KBM-7 (cell line): Measurements from ENCODE around the gene NCAM2.

Source experiments
- DNase-seq: peaks from one replicate; pipeline ENCODE4 v3.0.0-alpha.2; 2015
- in situ Hi-C: fragments of 300-500 bp; cut with MboI; formaldehyde crosslinking; loops from 2 replicates; pipeline ENCODE4 v1.14.3; 2020; ENCODE audit warnings: low sequenced_read_pairs, low pct_unique_long_range_greater_than_20kb, mixed read lengths

NCAM2 gene

DNA sequence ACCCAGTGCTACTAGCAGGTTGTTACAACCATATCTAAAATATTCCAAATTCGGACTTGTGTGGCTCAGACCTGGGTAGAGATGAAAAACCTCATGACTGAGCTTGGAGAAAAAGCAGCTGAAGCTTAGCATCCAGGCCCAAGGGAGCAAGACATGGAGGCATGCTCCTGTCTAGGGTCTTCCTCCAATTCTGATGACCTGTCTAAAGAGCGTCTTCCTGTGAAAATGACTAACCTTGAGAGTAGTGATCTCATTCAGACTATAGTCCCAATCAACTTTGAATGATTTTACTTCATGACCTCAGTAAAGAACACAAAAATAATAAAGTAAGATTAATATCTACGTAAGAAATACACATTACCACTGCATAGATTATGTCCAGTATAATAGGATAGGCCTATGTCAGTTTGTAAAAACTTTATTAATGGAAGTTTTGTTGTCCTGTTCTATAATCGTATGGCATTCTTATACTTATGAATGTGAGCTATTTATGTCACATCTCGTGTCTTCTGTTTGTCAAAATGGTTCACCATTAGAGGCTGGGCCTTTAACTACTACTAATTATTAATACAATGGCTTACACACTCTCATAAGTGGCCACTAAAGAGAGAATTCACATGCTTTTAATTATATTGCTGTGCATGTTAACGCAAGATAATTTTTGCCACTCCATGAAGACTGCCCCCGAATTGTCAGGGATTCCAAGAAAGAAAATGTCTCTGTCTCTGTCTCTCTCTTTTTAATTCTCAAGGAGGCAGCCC, 201.3 kb downstream of the NCAM2 start:
- in situ Hi-C loops, result no loop called here
- DNase-seq, result no peak

DNA sequence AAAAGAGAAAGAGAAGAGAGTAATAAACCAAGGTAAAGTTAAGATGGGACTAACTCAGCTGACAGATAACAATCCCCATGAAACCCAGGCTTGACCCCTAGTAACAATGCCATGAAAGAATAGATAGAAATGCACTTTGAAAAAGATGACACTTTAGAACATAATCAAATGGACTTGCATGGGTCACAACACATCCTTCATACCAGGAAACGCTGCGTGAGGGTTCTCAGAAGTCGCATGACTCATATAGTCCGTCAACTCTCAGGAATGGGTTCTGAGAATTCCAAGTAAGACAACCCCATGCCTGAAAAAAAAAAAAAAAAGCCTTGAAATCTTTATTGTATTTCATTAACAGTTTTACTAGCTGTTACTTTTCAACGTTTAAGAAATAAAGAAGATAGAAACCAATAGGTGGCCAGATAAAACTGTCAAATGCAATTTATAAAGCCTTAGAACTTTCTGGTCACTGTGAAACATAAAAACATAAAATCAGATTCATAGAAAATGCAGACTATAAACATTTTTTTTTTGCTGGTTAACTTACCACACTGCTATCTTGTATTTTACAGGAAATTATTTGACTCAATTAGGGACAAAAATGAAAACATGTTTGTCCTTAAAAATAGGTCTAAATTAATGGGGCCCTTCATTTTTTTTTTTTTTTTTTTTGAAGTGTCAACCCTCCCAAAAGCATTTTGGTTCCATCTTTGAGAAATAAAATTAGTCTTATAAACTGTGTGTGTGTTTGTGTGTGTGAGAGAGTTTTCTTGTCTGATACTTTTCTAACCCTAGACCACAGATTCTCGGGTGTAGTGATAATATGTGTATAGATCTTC, 202.1 kb downstream of the NCAM2 start:
- in situ Hi-C loops, result no loop called here
- DNase-seq, result peak; percentile 77

DNA sequence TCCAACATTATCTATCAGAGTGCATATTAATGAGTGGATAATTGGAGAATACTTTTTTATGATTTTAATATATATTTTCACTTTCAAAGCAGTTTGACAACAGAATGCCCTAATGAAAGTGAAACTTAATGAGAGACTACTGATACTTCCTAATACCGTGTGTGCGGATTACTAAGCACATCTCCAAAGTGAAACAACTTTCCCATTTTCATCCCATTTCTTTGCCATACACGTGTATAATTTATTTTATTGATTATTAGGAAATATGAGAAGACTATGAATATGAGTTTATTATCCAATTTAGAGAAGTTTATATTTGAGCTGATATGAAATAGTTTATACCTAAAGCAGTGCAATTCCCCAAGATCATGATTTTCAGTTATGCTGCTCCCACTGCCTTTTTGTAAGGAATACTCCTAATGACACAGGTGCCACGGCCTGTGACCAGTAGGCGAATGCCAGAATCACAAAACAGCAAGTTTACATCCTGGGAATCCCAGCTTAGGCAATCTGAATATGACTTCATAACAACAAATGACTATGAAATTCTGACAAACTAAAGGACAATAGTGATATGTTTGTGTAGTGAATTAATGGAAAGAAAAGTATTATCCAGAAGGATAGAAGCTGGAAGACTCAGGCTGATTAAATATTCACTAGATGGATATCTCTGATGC, 202.9 kb downstream of the NCAM2 start:
- in situ Hi-C loops, result no loop called here
- no peak for DNase-seq

DNA sequence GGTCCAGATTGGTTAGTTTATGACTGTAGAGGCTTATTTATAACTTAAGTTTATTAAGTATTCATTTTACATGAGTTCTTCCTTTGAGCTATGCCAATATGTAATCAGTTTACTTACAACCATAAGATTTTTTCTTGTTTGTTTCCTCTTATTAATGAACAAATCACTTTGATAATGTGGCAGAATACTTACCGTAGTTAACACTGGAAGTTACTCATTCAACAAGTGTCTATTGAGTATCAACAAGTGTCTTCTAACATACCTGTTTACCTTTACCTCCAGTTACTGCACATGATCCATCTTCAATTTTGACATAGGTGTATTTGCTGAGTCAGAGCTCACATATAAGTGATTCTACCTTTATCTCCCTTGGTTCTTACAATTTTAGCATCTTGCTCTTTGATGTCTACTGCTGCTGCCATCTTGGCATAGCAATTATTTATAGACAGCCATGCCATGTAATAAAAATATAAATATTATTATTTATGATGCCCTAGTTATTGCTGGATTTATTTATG, 205.7 kb downstream of the NCAM2 start:
- no peak for DNase-seq
- in situ Hi-C loops, result no loop called here

DNA sequence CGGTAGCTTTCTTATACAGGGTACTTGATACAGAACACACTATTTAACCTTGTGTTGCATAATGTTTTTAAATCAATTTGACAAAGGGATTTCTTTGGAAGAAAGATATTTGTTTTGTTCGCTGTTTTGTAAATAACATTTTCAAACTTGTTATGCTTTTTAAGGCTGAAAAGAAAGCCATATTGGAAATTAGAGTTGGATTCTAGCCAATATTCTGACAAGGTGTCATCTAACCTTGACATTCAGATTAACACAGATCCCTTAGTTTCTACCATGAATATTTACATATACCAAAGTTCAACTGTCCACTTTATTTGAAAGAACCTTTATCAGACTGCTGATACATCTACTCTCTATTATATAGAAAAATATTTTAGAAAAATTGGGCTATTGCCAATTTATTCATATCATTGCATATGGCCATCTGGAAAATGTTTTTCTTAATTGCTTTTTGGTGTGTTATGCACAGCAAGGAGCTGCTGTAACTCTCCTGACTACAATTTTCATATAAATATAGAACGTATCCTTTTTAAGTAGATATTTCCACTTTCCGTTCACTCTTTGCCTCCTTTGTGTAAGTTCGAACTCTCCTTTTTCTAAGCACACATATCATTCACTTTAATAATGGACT, 206.3 kb downstream of the NCAM2 start:
- in situ Hi-C loops, result no loop called here
- no peak for DNase-seq

DNA sequence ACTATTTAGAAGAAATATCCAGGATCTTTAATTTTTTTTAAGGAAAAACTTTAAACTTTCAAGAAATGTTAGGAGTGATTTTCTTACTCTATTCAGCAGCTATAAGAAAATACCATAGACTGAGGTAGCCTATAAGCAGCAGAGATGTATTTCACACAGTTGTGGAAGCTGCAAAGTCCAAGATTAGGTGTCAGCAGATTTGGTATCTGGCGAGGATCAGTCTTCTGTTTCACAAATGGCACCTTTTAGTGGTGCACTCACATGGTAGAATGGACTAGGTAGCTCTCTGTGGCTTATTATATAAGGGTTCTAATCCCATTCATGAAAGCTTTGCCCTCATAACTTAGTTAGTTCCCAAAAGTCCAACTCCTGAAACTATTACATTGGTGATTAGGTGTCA, 207.4 kb downstream of the NCAM2 start:
- in situ Hi-C loops, result no loop called here
- no peak for DNase-seq

DNA sequence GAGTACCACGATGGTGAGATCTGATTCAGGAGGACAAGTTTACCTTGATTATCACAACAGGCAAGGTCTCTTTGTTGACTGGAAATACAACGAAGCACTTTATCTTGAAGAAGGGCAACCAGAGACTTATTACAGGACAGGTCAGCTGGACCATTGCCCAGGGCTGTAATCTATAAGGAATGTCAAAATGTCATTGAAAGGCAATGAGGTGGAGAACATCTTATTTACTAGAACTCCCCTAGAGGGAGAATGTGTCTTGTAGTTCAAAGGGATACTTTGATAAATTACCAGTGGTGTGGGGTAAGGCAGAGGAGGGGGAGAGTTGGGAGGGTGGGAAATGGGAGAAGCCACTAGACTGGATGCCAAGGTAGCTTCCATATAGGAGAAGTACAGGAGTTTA, 212.3 kb downstream of the NCAM2 start:
- in situ Hi-C loops, result no loop called here
- no peak for DNase-seq

DNA sequence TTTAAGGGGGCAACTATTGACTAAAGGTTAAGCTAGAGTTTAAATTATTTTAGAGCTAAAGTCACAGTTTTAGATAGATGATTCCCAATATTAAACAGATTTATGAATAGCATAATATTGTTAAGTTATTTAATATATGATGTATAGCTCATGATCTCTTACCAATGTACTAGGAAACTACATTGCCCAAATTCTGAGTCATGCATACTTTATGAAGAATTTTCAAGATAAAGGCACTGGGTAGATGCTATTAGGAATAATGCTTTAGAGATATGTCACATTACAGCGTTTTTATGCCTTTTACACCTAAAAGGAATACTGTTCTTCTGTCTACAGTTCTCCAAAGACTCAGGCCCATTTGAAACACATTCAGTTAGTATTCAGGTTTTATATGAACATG, 215.1 kb downstream of the NCAM2 start:
- DNase-seq, result no peak
- in situ Hi-C loops, result no loop called here

DNA sequence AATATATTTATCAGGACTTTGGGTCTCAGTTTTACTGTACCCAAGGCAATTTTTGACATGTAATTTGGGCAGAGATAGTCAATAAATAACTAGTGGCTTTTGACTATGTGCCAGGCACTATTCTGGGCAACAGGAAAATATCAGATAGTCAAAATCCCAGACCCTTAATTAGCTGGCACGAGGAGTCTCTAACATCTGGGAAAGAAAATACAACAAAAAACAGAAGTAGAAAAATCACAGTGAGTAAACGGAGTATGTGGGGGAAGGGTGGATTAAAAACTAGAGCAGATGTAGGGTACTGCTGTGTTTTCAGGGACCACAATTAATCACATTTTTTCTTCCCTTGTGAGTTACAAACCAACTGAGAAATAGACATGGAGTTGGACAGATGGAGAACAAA, 217.8 kb downstream of the NCAM2 start:
- DNase-seq, result no peak
- in situ Hi-C loops, result no loop called here

DNA sequence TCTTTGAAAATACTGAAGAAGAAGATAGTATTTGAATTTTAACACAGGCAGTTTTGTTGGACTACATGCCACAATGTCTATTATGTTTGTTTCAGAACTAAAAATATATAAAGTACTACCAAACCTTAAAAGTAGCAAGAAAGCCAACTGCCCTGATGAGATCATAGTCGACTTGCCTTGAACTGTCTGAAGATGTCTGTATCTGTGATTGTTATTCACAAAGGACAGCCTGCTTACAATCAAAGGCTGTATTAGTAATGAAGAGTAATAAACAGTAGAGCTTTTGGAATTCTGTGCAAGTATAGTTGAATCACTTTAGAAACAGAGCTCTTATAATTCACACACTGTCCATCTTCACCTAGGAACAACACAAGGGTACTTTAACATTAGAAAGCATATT, 228.3 kb downstream of the NCAM2 start:
- in situ Hi-C loops, result no loop called here
- no peak for DNase-seq

DNA sequence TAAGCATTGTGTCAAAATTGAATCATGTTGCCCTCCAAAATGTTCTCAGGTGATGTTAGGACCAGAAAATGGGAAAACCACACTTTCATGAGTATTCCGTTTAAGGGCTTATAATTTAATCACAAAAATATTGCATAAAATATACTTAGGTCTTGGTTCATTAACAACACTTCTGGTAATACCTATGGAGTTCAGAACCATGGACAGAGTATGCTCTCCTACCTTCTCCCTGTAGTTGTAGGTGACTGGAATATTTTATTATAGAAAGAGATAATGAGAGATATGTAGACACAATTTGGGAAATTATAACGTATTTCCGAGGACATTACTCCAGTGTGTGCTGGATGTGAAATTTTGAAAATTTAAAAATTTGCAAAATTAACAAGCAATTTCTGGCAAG, 232.5 kb downstream of the NCAM2 start:
- DNase-seq, result peak; percentile 8
- in situ Hi-C loops, result no loop called here

DNA sequence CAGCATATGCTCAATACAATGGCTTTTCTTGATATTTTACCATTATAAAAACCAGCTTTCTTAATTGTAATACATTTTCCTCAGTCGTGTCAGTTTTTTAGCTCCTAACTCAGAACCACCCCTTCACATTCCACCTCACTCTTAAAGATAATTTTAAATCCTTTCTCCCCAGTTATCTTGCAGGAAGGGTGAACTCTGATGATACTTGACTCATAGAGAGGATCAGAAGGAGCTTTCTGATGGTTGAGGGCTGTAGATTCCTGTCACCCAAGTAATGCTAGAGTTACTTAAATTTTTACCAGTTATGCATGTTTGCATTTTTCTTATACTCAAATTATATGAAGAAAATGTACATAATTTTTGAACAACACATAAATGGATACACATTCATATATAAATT, 233.7 kb downstream of the NCAM2 start:
- in situ Hi-C loops, result no loop called here
- DNase-seq, result no peak

DNA sequence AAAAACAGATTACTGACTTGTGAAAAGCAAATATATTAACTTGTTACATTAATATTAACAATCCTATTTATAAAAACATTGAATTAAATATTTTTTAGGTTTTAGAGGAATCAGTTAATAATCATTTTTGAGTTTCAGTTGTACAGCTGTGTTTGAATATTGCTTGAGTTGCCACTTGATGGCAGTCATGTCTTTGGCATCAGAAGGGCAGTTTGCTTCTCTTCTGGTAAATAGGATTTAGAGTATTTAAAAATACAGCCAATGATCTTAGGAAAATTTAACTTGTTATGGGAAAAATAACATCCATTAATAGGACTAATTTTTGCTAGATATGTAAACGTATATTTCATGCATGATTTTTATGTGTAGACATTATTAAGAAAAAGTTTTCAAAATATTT, 234.1 kb downstream of the NCAM2 start:
- DNase-seq, result peak; percentile 15
- in situ Hi-C loops, result no loop called here

DNA sequence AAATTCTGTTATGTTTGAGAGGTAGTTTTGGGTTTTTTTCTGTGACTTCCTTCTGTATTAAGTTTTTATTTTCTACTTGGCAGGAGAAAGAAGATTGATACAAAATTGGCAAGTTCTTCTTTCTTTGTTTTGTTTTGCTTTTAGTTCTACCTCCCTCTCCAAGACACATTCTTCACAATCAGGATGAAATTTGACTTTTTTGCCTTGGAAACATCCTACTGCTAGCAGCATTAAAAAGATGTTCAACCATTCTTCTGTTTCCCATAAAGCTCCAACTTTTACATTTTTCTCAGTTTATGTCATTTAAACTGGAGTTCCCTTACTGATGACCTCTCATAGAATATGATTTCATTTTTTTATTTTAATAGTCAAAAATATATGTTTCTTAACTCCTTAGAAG, 234.8 kb downstream of the NCAM2 start:
- no peak for DNase-seq
- in situ Hi-C loops, result no loop called here

DNA sequence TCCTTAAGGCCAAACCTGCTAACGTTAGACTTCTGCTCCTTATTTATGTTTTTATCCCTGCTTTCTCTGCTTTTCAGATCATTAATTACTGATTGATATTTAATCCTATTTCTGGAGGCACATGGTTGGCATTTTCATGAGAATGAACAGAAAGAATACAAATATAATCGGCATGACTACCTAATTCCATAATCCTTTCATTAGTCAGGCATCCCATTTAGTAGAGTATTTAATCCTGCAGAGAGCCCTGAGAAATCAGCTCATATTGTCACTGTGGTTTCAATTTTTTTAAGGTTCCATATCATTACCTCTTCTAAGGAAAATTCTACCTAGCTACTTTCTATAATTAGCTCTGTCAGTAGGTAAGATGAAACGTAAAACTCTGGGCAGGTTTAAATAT, 238.8 kb downstream of the NCAM2 start:
- in situ Hi-C loops, result no loop called here
- DNase-seq, result no peak

DNA sequence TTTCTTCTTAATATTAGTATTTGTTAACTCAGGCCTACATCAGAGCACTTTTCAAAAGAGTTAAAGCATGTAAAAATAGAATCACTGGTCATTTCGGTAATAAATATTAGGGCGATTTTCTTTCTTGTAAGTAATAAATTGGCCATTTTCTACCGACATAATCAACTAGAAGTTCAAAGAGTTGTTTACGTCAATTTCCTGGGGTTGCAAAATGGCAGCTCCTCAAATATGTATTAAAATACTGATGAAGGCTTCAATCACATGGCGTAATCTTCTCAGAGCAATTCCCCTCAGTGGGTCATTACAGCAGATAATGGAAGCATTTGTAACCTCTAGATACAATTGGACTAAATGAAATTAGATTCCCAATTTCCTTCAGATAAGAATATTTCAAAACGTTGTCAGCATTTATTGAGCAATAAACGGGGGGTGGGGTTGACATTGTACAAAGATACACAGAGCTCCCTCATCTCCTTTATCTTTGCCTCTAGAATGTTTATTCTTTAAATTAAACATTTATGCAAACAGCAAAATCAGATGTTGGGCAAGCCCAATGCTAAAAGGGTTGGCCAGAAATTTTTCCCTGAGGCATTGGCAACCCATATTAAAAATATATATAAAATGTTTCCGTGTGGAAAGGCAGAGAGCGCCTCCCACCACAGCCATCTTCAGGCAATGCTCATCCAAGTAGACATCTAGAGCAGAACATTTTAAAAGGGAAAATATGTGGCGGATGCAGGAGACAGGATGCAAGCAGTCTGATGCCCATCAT, 240.6 kb downstream of the NCAM2 start:
- no peak for DNase-seq
- in situ Hi-C loops, result no loop called here

DNA sequence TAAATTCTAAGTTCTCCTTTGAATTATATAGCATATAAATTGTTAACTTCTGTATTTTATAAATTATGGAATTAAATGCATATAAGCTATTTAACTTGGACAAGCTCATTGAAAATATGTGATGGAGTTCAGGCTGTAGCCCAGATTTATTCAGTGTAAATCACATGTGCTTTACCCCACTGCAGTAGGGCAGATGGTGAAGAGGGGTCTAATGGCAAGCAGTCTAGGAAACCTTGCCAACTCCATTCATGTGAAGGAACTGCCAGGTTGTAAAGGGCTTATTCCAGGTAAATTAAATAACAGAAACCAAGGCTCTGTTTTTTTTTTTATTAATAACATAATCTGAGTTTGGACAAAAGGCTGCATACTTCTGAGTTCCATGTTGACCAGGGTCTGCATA, 243.2 kb downstream of the NCAM2 start:
- in situ Hi-C loops, result no loop called here
- DNase-seq, result no peak

DNA sequence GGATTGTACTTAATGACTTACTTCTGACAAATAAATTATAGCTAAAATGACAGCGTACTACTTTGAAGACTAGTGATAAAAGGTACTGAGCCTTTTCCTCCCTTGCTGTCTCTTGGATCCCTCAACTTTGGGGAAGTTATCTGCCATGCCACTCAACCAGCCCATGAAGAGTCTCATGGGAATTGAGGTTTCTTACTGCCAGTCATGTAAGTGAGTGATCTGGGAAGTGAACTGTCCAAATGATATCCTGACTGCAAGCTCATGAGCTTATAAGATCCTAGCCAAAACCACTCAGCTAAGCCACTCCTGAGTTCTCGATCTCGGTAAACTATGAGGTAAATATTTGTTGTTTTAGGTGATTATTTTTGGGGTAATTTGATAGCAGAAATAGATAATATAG, 247.8 kb downstream of the NCAM2 start:
- in situ Hi-C loops, result no loop called here

DNA sequence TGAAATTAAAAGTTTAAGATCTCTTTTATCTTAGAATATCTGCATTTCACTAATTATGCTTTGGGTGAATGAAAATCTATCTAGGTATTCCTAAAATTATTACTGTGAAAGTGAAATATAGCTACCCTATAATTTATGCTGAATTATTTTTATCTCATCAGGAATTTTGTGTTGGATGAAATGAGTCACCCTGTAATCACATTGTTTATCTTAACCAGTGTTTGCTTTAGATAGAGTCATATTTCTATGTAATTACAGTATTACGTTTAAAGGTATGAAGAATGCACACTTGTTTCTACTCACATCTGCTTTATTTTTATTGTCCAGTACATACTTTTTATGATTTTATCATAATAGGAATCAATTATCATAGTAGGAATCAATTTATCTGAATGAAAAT, 249.2 kb downstream of the NCAM2 start:
- no peak for DNase-seq
- in situ Hi-C loops, result no loop called here

More for the DNA sequence above, 247.8 kb downstream of the NCAM2 start:
- peak; percentile 34 for DNase-seq
